GM19395 (cell line): ENCODE data around the gene ZBBX.

Experiments used
- ATAC-seq: cut with Tn5 transposase; IDR thresholded peaks from one replicate; pipeline ENCODE4 v1.9.1; 2021; ENCODE audit warnings: mild to moderate bottlenecking, moderate library complexity; ENCODE audit not compliant: unreplicated experiment

The ZBBX gene

DNA sequence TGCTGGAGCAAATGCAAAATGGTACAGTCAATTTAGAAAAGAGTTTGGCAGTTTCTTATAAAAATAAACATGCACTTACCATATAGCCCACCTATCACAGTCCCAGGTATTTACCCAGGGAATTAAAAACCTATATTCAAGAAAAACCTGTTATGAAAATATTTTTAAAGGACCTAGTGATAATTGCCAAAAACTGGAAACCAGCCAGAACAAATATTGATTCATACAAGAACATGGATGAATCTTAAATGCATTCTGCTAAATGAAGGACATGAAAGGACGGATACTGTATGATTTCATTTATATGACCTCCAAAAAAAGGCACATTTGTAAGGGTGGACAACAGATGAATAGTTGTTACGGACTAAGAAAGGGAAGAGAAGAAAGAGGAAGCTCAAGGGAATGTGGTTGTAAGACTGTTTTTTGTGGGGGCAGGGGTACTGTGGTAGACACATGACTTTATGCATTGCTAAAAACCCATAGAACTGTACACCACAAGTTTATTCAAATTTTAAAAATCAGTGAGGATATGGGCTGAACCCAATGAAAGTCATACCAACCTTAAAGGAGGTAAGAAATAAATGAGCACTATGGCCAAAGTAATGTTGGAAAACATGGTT is 61.0 kb downstream of the ZBBX start:
- no peak for ATAC-seq

DNA sequence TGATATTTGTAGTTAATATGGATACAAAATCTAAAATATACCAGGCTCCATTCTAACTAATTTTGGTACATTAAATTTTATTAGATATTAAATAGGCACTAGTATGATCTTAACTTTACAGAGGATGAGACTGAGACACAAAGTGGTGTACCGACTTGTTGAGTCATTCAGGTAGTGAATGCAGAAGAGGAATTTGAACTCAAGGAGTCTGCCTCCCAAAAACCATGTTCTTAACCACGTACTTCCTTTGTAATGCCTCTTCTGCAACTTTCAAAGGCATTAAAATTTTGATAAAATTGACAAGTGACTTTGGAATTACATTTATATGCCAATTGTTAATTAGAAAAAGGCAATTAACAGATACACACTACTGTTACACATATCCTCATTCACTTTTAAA is 61.8 kb downstream of the ZBBX start:
- ATAC-seq = no peak

DNA sequence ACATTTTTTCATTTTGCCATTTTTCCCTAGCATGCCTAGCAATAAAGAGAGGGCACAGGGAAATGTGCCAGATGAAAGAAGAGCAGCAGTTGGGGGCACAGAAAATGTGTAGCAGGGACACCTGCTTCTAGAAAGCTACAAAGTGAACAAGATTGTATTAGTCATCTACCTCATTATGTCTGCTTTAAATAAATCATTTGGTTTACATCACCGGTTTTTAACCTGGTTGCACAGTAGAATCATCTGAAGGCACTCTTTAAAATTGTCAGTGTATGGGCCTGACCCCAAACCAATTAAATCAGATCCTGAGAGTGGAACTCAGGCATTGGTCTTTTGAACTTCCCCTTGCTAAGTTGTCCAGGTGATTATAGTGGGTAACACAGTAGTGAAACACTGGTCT is 73.8 kb downstream of the ZBBX start:
- ATAC-seq = no peak

DNA sequence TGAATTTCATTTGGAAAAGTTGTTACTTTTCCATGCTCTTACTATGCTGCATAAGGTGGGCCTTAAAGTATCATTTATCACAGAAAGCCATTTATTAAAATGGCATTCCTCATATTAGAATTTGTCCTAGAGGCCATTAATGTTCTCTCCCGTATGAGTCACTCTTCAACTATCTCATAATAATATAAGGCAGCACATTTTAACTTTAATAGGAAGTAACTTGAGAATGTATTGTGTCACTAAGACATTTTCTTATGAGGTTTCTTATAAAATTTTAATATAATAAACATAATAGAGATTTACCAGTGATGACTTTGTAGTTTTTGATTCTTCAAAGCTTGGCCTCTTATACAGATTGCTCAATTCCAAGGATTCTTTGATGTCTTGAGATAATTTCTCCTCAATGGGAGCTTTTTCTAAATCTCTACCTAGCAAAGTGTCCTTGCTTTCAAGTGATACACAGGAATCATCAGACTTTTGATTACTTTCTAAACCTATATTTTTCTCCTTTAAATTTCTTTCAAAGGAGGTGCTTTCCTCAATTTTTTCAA is 74.7 kb downstream of the ZBBX start:
- no peak for ATAC-seq

DNA sequence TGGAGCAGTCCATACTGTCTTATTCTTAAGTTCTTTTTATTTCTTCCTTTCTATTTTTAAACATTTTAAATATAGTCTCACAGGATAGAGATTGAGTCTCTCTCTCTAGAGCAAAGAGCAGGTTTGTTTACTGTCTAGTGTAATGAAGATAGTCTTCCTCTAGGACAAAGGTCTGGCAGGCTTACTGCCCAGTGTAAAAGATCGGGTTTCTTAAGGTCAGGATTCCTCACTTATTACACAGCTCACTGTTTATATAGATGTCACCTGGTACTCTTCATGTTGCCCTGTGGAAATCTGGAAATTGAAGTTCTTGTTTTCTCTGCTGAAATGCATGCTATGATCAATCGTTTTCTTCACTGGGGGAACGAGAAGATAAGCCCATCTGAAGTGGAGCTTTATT is 76.0 kb downstream of the ZBBX start:
- no peak for ATAC-seq

DNA sequence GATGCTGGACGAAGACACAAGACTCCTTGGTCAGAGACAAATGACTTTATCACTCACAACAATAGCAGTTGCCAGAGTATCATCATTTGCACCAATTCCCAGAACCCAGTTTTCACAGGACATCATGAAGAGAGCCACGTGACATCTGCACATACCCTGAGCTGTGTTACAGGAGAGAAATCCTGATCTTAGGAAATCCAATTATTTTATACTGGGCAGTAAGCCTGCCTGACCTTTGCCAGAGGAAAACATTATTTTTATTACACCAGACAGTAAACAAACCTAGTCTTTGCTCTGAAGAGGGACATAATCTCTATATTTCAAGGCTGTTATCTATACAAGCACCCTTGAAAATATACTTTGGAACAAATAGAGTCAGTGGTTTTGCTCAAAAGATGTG is 77.4 kb downstream of the ZBBX start:
- ATAC-seq = no peak

DNA sequence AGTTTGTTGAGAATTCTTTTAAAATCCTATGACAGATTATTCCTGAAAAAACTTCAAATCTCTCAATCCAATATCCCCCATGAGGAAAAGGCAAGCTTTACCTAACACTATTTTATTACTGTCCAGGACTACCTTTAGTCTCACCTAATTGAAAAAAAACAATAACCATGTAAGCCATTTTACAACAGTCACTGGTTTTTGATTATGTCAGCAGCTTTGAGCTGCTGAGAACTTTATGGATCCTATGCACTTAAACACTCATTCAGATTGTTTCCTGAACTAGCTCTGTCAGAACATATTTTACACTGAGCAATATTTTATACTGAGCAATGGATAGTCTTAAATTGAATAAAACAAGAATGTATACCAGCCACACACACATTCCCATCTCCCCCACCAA is 79.9 kb downstream of the ZBBX start:
- ATAC-seq = no peak

DNA sequence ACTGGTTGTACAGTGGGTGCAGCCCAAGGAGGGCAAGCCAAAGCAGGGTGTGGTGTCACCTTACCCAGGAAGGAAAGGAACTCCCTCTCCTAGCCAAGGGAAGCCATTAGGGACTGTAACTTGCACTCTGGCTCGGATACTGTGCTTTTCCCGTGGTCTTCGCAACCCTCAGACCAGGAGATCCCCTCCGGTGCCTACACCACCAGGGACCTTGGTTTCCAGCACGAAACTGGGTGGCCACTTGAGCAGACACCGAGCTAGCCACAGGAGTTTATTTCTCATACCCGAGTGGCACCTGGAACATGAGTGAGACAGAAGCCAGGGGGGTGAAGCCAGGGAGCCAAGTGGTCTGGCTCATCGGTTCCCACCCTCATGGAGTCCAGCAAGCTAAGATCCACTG is 90.7 kb downstream of the ZBBX start:
- ATAC-seq = no peak

DNA sequence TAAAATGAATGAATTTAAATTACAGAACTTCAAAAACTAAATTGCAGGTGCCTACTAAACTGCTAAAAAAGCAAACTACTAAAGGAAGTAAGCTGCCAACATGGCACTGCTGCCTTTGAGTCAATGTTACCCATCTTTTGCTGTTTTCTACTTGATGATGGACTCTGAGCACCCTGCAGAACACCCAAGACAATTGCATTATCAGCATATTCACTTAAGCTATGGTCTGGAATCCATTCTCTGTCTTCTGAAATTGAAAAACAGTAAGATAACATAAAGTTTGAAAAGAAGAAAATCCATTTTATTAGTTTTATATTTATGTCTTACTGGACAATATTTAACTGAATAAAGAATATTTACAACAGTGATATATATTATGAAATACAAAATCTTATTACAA is 91.4 kb downstream of the ZBBX start:
- ATAC-seq = no peak

DNA sequence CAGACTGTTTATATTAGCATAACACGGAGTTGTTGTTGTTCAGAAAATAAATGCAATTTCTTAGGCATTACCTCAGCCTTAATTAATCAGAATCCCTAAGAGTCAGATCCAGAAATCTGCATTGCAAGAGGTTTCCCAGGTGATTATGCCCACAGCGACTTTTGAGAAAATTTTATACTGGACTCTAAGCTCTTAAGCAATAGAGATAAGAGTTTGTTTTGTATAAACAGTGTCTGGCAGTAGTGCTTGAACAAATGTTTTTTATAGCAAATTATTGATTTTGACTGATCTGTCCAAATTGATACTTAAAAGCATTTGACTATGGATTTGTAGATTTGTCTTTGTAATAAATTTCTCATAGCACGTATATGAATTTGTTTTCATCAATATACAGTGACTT is 92.8 kb downstream of the ZBBX start:
- no peak for ATAC-seq

DNA sequence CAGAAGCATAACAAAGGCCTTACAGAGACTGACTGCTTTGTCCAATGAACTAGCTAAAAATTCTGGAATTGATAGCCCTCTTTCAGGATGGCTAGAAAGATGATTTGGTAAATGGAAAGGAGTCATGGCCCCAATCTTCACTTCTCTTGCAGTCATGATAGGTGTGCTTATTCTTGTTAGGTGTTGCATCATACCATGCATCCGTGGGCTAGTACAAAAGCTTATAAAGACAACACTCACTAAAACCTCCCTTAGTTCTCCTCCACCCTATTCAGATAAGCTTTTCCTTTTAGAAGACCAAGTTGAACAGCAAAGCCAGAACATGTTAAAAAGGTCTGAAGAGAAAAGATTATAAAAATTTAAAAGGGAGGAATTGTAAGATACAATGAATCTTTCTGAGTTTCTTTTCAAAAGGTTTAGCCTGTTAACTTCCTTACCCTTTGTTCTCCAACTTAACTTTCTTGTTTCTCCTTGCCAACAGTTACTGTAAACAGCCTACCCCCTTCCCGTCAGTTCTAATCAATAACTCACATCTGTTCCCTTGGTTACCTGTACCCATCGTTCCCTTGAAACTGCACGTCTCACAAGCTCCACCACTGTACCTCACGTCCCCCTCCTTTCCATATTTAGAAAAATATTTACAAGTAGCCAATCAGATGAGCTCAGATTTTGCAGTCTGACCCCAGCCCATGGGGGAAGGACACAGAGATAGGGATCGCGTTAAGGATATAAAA is 105.8 kb downstream of the ZBBX start:
- no peak for ATAC-seq

DNA sequence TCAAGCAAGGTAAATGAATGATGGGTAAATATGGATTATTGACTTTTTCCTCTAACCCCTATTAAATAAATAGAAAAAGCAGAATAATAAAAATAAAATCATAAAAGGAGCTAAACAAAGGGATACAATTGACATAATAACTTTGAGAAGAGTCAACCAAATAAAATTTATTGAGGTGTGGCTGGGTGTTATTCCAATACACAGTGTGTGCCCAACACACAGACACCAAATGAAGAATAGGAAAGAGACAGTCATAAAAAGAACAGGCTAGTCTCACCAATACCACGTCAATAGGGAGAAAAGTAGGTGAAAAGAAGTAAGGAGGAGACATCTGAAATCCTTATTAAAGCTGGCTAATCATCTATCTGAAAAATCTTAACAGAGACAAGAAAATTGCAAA is 127.1 kb downstream of the ZBBX start:
- no peak for ATAC-seq

DNA sequence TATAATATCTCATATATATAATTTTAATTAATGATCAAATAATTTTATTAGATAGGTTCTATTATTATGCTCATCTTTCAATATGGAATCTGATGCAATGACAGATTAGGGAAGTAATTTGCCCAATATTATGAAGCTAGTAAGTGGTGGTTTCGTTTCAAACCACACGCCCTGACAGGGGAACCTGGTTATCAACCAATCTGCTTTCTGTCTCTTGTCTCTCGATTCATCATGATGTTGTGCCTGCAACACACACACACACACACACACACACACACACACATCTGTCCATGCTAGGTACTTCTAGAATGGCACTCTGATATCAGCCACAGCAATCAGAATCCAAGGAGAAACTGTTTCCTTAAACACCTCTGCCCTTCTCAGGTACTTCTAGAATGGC is 128.4 kb downstream of the ZBBX start:
- no peak for ATAC-seq

DNA sequence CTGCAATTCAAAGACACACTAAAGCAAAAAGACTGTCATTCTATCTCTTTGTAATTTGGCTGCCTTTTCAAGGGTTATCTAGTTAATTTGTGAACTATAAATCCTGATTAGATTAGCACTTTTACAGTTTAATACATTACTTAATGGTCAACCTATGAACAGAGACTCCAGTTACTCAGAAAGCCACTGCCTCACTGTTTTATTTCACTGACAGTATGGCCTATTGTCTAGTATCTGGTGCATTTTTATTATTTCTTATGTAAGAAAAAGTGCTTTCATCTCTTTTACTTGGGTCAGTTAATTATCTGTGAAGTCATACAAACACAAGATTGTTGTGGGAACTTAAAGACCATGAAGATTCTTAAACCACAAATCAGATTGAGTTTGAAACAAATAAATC is 133.8 kb downstream of the ZBBX start:
- no peak for ATAC-seq

DNA sequence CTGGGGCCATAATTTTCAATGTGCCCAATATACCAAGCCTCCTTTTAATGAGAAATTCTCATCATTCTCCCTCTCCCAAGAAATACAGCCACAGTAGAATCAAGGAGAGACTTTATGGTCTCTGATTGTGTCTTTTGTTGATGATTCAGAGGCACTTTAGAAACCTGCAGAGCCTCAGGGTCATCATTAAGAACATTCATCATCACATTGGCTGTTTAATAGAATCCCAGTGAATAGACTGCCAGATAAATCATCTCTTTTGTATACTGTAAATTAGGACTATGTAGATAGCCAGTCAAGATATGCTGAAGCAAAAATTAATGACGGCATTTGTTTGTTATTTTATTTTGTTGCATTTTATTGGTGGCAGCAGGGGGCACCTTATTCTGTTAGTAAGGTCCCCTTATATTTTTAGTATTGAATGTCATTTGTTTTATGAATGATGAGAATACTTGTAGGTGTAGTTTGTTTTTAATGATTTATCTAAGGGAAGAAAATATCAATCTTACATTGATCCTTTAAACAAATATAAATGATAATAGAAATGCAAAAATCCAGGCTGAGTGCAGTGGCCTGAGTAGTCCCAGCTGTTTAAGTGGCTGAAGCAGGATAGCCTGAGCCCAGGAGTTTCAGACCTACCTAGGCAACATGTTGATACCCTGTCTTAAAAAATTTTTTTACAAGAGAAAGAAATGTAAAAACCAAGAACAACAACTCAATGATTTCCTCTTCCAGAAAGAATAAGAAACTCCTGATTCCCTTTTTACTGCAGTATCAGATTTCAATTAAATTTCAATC is 138.8 kb downstream of the ZBBX start:
- no peak for ATAC-seq

DNA sequence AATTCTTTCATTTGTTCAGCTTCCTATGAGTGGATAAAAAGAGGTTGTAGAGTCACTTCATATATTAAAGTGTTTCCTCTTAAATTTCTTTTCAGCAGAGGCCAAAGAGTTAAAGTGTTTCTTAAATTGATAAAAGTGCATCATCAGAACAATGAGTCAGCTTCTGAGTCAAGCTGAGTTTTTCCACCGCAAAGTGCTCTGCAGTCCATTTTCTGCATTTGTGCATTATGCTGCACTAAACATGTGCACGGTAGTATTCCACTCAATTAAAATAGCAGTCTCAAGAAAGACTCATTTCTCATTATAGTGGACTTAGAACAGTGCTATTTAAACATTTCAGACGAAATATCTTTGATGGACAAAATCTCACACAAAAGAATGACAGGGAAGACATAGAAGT is 152.0 kb downstream of the ZBBX start:
- no peak for ATAC-seq

DNA sequence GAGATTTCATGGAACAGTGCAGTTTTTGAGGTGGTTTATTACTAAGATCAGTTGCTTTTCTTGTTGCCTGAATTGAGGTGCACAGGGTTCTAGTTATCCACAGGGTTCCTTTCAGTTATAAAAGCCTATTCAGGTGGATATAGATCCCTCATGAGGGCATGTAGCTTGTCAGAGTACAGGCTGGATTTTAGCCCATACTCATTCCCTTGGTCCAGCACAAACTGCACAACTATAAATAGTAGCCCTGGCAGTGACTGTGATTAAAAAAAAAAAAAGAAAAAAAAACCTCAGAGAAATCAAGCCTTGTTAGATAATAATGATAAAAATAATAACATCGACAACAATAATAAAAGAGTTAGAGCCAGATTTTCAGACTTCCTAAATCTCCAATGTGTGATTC is 154.3 kb downstream of the ZBBX start:
- no peak for ATAC-seq

DNA sequence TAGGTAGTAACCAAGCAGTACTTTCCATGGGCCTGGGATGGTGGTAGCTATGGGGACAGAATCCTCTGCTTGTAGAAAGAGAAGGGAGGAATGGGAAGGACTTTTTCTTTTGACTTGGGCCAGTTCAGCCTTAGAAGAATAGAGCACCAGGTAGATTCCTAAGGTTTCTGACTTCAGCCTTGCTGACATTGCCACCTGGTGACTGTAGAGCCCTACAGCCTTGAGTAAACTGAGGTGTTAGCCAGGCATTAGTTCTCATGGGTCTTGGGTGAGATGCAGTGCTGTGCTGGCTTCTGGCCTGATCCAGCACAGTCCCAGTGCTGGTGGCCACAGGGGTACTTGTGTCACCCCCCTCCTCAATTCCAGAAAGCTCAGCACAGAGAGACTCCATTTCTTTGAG is 171.1 kb downstream of the ZBBX start:
- ATAC-seq = no peak

DNA sequence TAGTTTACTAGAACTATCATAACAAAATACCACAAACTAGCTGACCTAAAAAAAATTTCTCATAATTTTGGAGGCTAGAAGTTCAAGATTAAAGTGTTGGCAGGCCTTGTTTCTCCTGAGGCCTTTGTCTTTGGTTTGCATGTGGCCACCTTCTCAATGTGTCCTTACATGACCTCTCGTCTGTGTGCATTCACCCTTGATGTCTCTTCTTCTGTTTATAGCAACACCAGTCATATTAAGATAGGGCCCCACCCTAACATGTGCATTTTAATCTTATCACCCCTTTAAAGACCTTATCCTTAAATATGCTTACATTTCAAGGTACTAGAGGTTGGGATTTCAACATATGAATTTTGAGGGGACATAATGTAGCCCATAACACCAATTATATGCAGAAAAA is 177.0 kb downstream of the ZBBX start:
- no peak for ATAC-seq

DNA sequence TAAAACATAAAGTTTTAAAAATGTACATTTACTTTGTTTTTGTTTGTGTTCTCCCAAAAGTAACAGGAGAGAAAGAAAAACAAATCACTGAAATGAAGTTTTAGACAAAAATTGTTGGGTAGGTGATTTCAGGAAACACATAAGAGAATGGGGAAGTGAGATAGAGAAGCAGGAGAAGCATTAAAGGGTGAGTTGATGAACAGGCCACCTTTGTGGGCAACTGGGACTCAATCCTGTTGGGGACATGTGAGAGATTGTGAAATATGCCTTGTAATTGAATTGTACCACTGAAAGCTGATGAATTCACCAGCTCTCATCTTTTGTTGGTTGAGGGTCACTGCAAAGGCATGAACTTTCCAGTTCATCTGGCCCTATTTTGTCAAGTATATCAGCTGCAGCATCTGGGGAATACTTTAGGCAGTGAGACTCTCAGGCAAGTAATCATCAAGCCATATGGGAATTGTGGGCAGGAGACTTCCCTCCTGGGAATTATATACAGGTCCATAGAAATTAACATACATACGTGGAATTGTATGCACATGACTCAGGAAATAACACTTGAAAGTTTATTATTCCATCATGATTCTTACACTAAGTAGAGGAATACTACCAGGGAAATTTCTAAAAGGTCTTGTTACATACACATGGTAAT is 181.0 kb downstream of the ZBBX start:
- no peak for ATAC-seq
